ENCODE results near the gene CDS1. TPM values are rescaled to one million over a fixed set of nuclear protein-coding genes. Genes with fewer than 3 reads are reported as not detected.

CDS1 gene
- total RNA-seq, 2 donors from 2014 or later, result 13.9 to 19.9 TPM

GRCh38 chr4:84622959-84623358 is 40.0 kb downstream of the CDS1 start:
- 86% methylated on average over 1 of the region's 1 CpG for WGBS
- no peak for DNase-seq (ENCODE audit: low spot score)
- Histone ChIP-seq H3K4me3 (no peak overlapping the region), H3K36me3 (no peaks in the 10 kb centered on the region), H3K9me3 (no peaks in the 10 kb centered on the region), H3K27ac (no peak overlapping the region), H3K27me3 (replicated peaks; ENCODE audit: insufficient read depth) (no peaks in the 10 kb centered on the region), H3K4me1 (replicated peaks) (no peaks in the 10 kb centered on the region)
- intact Hi-C loops (cut with DNase I), result no loop called here
- no peak for TF ChIP-seq POLR2AphosphoS5 (IDR thresholded peaks at IDR 0.05)
- no peak for TF ChIP-seq CTCF (IDR thresholded peaks at IDR 0.05)
- TF ChIP-seq POLR2A (IDR thresholded peaks at IDR 0.05), result no peak

DNA sequence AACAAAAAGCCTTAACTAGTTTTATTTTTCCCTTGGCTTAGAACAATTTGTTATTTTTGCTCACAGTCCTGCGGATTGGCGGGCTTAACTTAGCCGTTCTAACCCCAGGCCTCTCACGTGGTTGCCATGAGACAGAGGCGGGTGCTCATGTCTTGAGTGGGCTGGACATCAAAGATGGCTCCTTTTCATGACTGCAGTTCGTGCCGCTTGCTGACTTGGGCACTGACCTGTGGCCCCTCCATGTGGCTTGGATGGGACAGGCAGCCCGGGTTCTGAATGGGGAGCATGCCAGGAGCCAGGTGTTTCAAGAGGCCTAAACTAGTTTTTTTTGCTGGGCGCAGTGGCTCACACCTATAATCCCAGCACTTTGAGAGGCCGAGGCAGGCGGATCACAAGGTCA is 40.7 kb downstream of the CDS1 start:
- TF ChIP-seq POLR2AphosphoS5 (IDR thresholded peaks at IDR 0.05) (no peak), CTCF (IDR thresholded peaks at IDR 0.05) (no peak), POLR2A (IDR thresholded peaks at IDR 0.05) (no peak)
- DNase-seq (ENCODE audit: low spot score), result no peak
- H3K4me3 ChIP-seq, result no peak overlapping the region
- no peaks in the 10 kb centered on the region for H3K9me3 ChIP-seq
- intact Hi-C loops (cut with DNase I), result no loop called here
- H3K27me3 ChIP-seq (replicated peaks; ENCODE audit: insufficient read depth), result no peaks in the 10 kb centered on the region
- no peaks in the 10 kb centered on the region for H3K4me1 ChIP-seq (replicated peaks)
- WGBS, result 96% methylated on average over 11 of the region's 11 CpGs
- no peaks in the 10 kb centered on the region for H3K36me3 ChIP-seq
- H3K27ac ChIP-seq, result no peak overlapping the region

GRCh38 chr4:84626673-84627072 is 43.7 kb downstream of the CDS1 start:
- Histone ChIP-seq H3K27me3 (replicated peaks; ENCODE audit: insufficient read depth) (no peaks in the 10 kb centered on the region), H3K9me3 (no peaks in the 10 kb centered on the region), H3K27ac (no peak overlapping the region), H3K36me3 (no peaks in the 10 kb centered on the region), H3K4me1 (replicated peaks) (no peaks in the 10 kb centered on the region), H3K4me3 (no peak overlapping the region)
- DNase-seq (ENCODE audit: low spot score), result no peak
- WGBS, result 90% methylated on average over 5 of the region's 5 CpGs
- intact Hi-C loops (cut with DNase I), result no loop called here
- TF ChIP-seq POLR2A (IDR thresholded peaks at IDR 0.05), result no peak
- TF ChIP-seq CTCF (IDR thresholded peaks at IDR 0.05), result no peak
- TF ChIP-seq POLR2AphosphoS5 (IDR thresholded peaks at IDR 0.05), result no peak

DNA sequence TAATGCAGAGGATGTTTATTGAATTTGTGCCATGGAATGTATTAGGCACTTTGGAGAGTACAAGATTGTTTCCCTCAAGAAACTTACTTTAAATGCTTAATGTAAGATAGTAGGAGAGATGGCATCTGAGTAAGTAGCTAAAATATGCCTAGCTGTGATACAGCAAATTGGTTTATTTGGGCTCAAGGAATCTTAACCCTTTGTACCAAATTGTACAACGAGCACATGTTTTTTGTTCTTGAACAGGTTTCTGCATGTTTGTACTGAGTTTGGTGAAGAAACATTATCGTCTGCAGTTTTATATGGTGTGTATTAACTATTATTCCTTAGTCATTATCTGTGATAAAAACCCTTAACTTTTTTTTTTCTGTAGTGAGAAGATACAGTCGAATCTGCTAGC is 48.6 kb downstream of the CDS1 start:
- WGBS, result 34% methylated on average over 3 of the region's 3 CpGs
- Histone ChIP-seq H3K27me3 (replicated peaks; ENCODE audit: insufficient read depth) (no peaks in the 10 kb centered on the region), H3K9me3 (no peaks in the 10 kb centered on the region), H3K27ac (no peak overlapping the region), H3K4me3 (no peak overlapping the region), H3K36me3 (no peaks in the 10 kb centered on the region), H3K4me1 (replicated peaks) (no peaks in the 10 kb centered on the region)
- no peak for DNase-seq (ENCODE audit: low spot score)
- TF ChIP-seq POLR2A (IDR thresholded peaks at IDR 0.05) (no peak), CTCF (IDR thresholded peaks at IDR 0.05) (no peak), POLR2AphosphoS5 (IDR thresholded peaks at IDR 0.05) (no peak)
- intact Hi-C loops (cut with DNase I), result no loop called here

GRCh38 chr4:84632092-84632491 is 49.2 kb downstream of the CDS1 start:
- Histone ChIP-seq H3K36me3 (no peaks in the 10 kb centered on the region), H3K27ac (no peak overlapping the region), H3K4me1 (replicated peaks) (no peaks in the 10 kb centered on the region), H3K9me3 (no peaks in the 10 kb centered on the region), H3K27me3 (replicated peaks; ENCODE audit: insufficient read depth) (no peaks in the 10 kb centered on the region), H3K4me3 (no peak overlapping the region)
- TF ChIP-seq POLR2A (IDR thresholded peaks at IDR 0.05) (no peak), CTCF (IDR thresholded peaks at IDR 0.05) (no peak), POLR2AphosphoS5 (IDR thresholded peaks at IDR 0.05) (no peak)
- 95% methylated on average over 2 of the region's 2 CpGs for WGBS
- intact Hi-C loops (cut with DNase I), result no loop called here
- DNase-seq (ENCODE audit: low spot score), result no peak

Measured in prostate gland (tissue), 2 donors.